NCI-H69 (cell line): ENCODE data around the gene TNXB.
"Not testable (repeated sequence)": the region's sequence is repeated elsewhere in the genome, so short reads cannot be mapped to it uniquely, and the experiment has no call there.

Source experiments
- DNase-seq: peaks from one replicate; lab custom pipeline; 2025; lab: John Stamatoyannopoulos, UW

Gene TNXB

DNA sequence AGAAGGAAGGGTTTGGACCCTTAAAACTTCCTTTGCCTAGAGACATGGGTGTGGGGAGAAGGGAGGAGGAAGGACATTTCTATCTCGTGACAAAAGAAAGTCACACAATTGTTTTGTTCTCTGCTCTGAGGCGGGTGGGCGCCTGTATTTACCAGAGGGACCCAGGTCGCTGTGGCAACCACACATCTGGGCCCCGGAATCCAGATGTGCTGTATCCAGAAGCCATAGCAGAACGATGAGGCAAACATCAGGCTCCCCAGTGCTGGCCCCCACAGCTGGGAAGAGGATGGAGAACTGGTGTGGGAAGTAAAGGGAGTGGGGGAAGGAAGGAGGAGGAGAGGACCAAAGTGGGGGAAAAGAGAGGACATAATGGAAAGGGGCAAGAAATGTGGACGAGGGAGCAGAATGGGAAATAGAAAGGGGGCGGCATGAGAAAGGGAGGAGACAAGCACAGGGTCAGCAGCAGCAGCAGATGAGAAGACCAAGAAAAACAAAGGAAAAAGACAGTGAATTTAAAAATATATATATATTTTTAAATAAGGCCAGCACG, 3.4 kb upstream of the TNXB start:
- DNase-seq, result no peak

DNA sequence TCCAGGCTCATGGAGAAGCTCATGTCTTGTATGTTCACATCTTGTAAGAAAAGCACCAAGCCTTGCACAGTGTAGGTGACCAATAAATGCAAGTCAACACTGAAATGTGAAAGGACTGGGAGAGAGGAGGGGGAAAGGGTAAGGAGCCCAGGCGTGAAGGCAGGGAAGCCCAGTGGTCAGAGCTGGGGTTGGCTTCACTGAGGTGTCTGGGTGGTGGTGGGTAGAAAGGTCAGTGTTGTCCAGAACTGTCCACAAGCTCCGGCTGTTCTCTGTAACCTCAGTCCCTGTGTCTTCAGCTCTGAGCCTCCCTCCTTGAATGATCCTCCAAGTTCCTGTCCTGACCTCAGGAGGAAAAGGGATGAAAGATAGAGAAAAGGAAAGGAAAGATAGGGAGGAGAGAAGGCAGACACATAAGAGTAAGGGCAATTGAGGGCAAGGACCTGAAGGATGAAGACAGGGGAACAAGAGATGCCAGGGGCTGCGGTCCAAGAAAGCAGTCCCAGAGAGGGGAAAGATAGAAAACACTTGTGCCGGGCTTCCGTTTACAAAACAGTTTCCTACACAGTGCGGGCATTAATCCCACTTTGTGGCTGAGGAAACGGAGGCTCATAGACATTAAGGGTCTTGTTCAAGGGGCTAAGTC, 2.4 kb upstream of the TNXB start:
- no peak for DNase-seq

DNA sequence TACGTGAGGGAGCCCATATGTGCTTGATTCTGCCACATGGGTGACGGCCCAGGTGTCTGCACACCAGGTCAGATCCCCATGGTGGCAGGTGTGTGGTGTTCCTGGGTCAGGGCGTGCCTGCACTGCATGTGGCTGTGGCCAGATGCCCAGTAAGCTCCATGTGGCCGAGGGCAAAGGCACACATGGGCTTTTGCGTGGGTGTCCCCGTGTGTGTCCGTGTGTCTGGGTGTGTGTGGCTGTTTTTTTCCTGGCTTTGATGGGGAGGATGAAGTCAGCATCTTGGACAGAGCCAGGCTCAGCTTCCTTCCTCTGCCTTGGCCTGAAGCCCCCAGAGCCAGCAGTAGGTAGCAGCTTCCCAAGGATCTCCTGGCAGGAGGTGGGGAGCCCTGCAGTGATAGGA, 1.5 kb upstream of the TNXB start:
- DNase-seq, result peak; percentile 57

GRCh38 chr6:32109765-32110160, 625 bp upstream of the TNXB start:
- DNase-seq, result no peak

GRCh38 chr6:32108727-32109113, 418 bp downstream of the TNXB start:
- DNase-seq, result no peak

DNA sequence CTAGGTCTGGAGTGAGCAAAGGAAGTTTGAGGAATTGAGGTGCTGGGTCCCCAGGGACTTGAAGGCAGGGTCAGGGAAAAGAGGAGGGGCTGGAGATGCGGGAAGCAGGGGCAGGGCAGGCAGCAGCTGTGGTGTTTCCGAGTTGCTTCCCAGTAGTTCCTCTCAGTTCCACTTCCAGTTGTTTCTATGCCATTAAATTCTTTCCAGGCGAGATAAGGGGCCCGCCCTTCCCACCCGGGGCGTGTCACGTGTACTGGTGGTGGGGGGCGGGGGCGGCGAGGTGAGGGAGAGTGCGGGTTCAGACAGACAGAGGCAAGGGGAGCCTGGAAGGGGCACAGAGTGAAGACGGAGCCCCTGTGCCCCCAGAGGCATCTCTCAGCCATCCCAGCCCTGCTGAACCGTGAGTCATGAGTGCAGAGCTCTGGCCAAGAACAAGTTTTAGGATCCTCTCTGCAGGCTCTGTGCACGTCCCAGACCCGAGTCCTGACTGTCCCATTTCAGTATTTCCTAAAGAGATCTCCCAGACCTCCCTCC, 977 bp downstream of the TNXB start:
- peak; percentile 49 for DNase-seq

DNA sequence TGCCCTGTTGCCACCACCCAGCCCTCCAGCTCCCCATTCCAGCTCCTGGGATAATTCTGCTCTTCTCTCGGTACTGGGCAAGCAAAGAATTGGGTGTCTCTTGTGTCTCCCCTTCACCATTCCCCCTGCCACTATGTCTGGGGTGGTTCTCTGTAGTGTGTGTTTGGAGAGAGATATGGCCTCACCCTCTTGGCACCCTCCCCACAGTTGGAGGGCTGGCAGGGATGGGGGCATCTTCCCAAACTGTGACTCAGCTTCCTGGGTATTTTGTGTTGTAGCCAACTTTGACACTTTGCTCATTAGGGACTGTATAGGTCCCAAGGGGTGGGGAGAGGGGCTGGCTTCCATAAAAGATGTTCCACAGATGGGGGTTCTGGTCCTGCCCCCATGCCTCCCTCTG, 1.7 kb downstream of the TNXB start:
- no peak for DNase-seq

DNA sequence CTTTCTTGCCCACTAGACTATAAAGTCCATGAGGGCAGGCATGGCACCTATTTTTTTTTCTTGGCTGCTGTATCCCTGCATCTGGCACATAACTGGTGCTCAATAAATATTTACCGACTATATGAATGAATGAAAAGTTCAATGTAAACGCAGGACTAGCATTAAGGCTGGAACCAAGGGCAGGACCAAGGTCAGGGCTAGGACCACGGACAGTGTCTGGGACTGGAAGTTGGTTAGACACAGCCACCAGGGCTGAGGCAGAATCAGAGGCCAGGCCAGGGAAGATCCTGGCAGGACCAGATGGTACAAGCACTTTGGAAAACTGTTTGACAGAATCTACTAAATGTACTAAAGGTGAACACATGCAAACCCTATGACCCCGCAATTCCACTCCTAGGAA, 3.7 kb downstream of the TNXB start:
- no peak for DNase-seq

- no peak for DNase-seq
Observed at GRCh38 chr6:32102255-32102654, 6.9 kb downstream of the TNXB start.

GRCh38 chr6:32100251-32100650, 8.9 kb downstream of the TNXB start:
- not testable (repeated sequence) for DNase-seq

DNA sequence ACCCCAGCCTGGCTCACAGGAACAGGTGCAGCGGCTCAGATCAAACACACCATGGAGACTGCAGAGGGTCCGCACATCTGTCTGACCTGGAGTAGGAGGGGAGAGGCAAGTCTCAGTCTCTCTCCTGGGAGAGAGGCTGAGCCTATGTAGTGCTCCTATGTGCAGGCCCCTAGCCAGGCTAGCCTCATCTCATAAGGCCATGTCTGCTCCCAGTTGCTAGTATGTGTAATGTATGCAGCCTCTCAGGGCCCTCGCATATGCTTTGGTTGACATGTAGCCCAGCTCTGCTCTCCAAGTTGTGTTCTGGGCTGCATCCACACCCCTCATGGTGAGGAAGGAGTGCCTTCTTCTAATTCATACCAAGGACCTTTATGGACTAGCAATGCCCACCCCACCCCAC, 11.8 kb downstream of the TNXB start:
- no peak for DNase-seq

DNA sequence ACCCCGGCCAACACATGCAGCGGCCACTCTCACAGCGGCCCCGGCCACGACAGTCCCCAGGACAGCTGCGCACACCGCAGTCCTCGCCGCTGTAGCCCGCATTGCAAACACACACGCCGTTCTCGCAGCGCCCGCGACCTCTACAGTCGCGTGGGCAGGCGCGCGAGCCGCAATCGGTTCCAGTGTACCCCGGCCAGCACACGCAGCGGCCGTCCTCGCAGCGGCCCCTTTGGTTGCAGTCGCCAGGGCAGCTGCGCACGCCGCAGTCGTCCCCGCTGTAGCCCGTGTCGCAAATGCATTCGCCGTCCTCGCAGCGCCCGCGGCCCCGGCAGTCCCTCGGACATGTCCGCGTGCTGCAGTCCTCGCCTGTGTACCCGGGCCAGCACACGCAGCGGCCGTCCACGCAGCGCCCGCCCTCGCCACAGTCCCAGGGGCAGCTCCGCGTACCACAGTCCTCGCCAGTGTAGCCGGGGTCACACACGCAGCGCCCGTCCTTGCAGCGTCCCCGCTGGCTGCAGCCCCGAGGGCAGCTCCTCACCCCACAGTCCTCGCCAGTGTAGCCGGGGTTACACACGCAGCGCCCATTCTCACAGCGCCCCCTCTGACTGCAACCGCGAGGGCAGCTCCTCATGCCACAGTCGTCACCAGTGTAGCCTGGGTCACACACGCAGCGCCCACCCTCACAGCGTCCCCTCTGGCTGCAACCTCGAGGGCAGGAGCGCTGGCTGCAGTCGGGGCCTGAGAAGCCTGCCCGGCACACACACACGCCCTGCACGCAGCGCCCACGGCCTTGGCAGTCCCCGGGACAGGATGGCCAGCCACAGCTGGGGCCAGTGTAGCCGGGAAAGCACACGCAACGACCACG, 12.5 kb downstream of the TNXB start:
- DNase-seq, result peak; percentile 24

GRCh38 chr6:32096087-32096393, 13.1 kb downstream of the TNXB start:
- no peak for DNase-seq

GRCh38 chr6:32095338-32096086, 13.6 kb downstream of the TNXB start:
- peak; percentile 46 for DNase-seq

- DNase-seq, result no peak
Observed at GRCh38 chr6:32092760-32093497, 16.2 kb downstream of the TNXB start.

- no peak for DNase-seq
Observed at GRCh38 chr6:32089082-32089828, 19.9 kb downstream of the TNXB start.

DNA sequence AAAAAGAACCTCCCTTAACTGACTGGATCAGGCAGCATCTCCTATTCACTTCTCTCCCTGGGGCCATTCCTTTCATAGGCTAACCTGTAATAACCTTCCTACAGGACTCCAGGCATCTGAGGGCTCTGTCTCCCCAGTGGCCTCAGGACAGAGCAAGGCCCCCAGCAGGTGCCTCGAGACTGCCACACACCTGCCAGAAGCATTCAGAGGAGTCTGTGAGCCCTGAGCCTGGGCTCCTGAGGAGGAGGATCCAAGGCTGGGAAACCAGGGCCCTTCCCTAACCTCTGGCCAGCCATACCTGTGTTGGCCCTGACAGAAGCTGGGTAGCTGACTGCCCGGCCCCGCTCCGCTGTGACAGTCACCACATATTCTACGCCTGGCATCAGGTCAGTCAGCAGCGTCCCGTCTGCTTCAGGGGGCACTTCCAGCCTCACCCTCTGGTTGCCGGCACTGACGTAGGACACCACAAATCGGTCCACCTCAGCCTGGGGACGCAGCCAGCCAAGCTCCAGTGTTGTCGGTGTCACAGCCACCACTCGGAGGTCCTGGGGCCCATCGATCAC, 20.6 kb downstream of the TNXB start:
- DNase-seq, result no peak

- DNase-seq, result peak; percentile 79
Observed at GRCh38 chr6:32087574-32088486, 21.3 kb downstream of the TNXB start.
